Fibroblast of lung (primary cell): ENCODE data around the gene MAGEL2. TPM values are rescaled to one million over a fixed set of nuclear protein-coding genes. Genes with fewer than 3 reads are reported as not detected.
"Not testable (repeated sequence)": the region's sequence is repeated elsewhere in the genome, so short reads cannot be mapped to it uniquely, and the experiment has no call there.

ENCODE experiments used
- DNase-seq, 2 donors: peaks; one replicate each; pipeline versions ENCODE4 v3.0.0 to v3.0.0-alpha.2; 2010; ENCODE audit warnings: low read depth in 2 of 2
- H2AFZ ChIP-seq: 2 replicates; pipeline ENCODE4 v1.5.1; 2012; ENCODE audit warnings: low read length, control low read depth, inconsistent platforms
- H3K27ac ChIP-seq: 2 replicates; pipeline ENCODE4 v1.5.1; 2011; ENCODE audit warnings: low read length, control low read depth; ENCODE audit not compliant: insufficient read depth
- H3K27me3 ChIP-seq: 2 replicates; pipeline ENCODE4 v1.5.1; 2011; ENCODE audit warnings: mild to moderate bottlenecking, low read length; ENCODE audit not compliant: control insufficient read depth, insufficient read depth
- H3K36me3 ChIP-seq: 2 replicates; pipeline ENCODE4 v1.5.1; 2011; ENCODE audit warnings: low read length; ENCODE audit not compliant: control insufficient read depth, insufficient read depth
- H3K4me1 ChIP-seq: 2 replicates; pipeline ENCODE4 v1.5.1; 2011; ENCODE audit warnings: low read length; ENCODE audit not compliant: control insufficient read depth, insufficient read depth; ENCODE audit errors: extremely low read depth
- H3K4me2 ChIP-seq: 2 replicates; pipeline ENCODE4 v1.5.1; 2011; ENCODE audit warnings: low read length, control low read depth; ENCODE audit not compliant: insufficient read depth; ENCODE audit errors: extremely low read depth
- H3K4me3 ChIP-seq, 4 experiments: fragments of 200-600 bp in 1 of 4; sonication (generic) in 1 of 4; replicated peaks in 1 of 4; 2 replicates each; pipeline ENCODE4 v1.5.1; 2011 to 2016; ENCODE audit warnings: low read length in 4 of 4, low read depth in 3 of 4, mild to moderate bottlenecking in 3 of 4, control low read depth in 2 of 4, inconsistent platforms in 1 of 4, mixed read lengths in 1 of 4; ENCODE audit not compliant: insufficient read depth in 1 of 4; ENCODE audit errors: control extremely low read depth in 1 of 4
- H3K79me2 ChIP-seq: 2 replicates; pipeline ENCODE4 v1.5.1; 2012; ENCODE audit warnings: mild to moderate bottlenecking, low read length, inconsistent platforms; ENCODE audit not compliant: control insufficient read depth, insufficient read depth
- H3K9ac ChIP-seq: 2 replicates; pipeline ENCODE4 v1.5.1; 2011; ENCODE audit warnings: mild to moderate bottlenecking, low read length, control low read depth; ENCODE audit not compliant: insufficient read depth
- H3K9me3 ChIP-seq: 2 replicates; pipeline ENCODE4 v1.5.1; 2012; ENCODE audit warnings: low read depth, low read length; ENCODE audit not compliant: control insufficient read depth, insufficient read depth
- H4K20me1 ChIP-seq: 2 replicates; pipeline ENCODE4 v1.5.1; 2011; ENCODE audit warnings: low read length; ENCODE audit not compliant: control insufficient read depth, insufficient read depth; ENCODE audit errors: extremely low read depth
- CTCF ChIP-seq, 2 donors: IDR thresholded peaks in 1 of 2; conservative IDR thresholded peaks in 1 of 2; 1 replicate in 1 of 2; 2 replicates in 1 of 2; pipeline ENCODE4 v1.5.1; 2011 to 2012; ENCODE audit warnings: low read length in 2 of 2, control low read depth in 1 of 2, inconsistent platforms in 1 of 2, low read depth in 1 of 2, mild to moderate bottlenecking in 1 of 2
- EZH2 ChIP-seq: IDR thresholded peaks from 2 replicates; pipeline ENCODE4 v1.5.1; 2012; ENCODE audit warnings: low read length, control low read depth, mild to moderate bottlenecking; ENCODE audit errors: missing control alignments
- polyA plus RNA-seq, 2 donors: library from polyadenylated mRNA; depleted of rRNA in 1 of 2; stranded (reverse) in 1 of 2; unstranded in 1 of 2; fragments of >200 nt; gene quantifications; 2 replicates each; pipeline ENCODE4 v1.2.1, GENCODE V29; 2011 to 2012; ENCODE audit warnings: missing spikeins in 1 of 2
- total RNA-seq: library from RNA; depleted of rRNA; stranded (reverse); fragments of >200 nt; gene quantifications from 2 replicates; pipeline ENCODE4 v1.2.1, GENCODE V29; 2014

Gene MAGEL2
- total and polyA plus RNA-seq, 2 donors (not counting 1 experiment from before 2014, with no cell fraction given), result under 0.01 TPM; not detected in 1

DNA sequence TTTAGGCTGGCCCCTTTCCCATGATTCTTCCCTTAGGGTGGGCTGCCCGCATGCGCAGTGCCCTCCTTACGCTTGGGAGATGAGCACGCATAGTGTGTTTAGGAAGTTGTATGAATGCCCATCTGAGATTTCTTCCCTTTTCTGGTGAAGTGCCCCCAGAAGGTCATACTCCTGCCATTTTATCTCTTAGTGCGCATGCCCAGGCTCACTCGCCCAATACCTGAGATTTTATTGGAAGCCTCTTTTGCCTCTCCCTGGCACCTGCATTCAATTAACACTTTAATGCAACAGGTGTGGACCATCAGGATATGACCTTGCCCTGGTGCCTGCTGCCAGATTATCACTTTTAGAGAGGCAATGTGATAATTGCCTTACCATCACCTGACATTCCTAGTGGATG, 45.5 kb downstream of the MAGEL2 start:
- H3K27ac ChIP-seq, result no peak overlapping the region
- TF ChIP-seq CTCF (conservative IDR thresholded peaks at IDR 0.05 in 1 of 2, IDR thresholded peaks at IDR 0.05 in 1 of 2; ENCODE audit: low read depth in 1 of 2, low read length in 2 of 2) (no peak), EZH2 (no peak)
- H3K79me2 ChIP-seq, result no peaks in the 10 kb centered on the region
- H2AFZ ChIP-seq, result no peak overlapping the region
- no peaks in the 10 kb centered on the region for H3K4me1 ChIP-seq
- H3K4me2 ChIP-seq, result no peak overlapping the region
- H3K27me3 ChIP-seq, result no peaks in the 10 kb centered on the region
- H4K20me1 ChIP-seq, result no peaks in the 10 kb centered on the region
- no peak overlapping the region for H3K9ac ChIP-seq
- no peaks in the 10 kb centered on the region for H3K9me3 ChIP-seq
- H3K4me3 ChIP-seq, result no peak overlapping the region
- H3K36me3 ChIP-seq, result no peaks in the 10 kb centered on the region
- no peak for DNase-seq

DNA sequence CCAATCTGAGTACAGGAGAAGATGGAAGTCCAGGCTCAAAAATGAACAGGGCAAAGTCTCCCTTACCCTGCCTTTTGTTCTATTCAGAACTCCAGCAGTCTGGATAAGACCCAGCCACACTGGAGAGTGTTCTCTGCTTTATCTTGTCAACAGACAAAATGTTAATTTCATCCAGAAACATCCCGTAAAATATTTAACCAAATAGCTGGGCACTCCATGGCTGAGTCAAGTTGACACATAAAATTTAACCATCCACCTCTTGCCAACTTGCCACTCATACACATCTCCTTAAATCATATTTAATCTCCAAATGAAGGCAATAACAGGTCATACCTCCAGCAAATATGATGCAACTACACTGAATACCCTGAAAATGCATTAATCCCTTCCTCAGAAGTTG, 48.6 kb downstream of the MAGEL2 start:
- no peak for TF ChIP-seq CTCF (conservative IDR thresholded peaks at IDR 0.05 in 1 of 2, IDR thresholded peaks at IDR 0.05 in 1 of 2; ENCODE audit: low read depth in 1 of 2, low read length in 2 of 2)
- TF ChIP-seq EZH2, result no peak

DNA sequence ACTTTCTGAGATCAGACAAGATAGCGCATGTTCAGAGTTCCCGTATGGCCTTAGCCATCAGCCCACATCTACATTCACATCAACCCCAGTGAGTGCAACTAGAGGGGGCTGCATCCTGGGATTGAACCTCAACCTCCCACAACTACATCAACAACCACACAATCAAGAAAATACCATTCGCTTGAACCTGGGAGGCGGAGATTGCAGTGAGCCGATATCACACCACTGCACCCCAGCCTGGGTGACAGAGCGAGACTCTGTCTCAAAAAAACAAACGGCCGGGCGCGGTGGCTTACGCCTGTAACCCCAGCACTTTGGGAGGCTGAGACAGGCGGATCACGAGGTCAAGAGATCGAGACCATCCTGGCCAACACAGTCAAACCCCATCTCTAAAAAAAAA, 50.4 kb downstream of the MAGEL2 start:
- not testable (repeated sequence) for H3K4me1 ChIP-seq

More for the DNA sequence above, 48.6 kb downstream of the MAGEL2 start:
- Histone ChIP-seq H2AFZ (no peak overlapping the region), H3K36me3 (no peaks in the 10 kb centered on the region), H3K79me2 (no peaks in the 10 kb centered on the region), H3K4me2 (no peak overlapping the region), H3K27me3 (no peaks in the 10 kb centered on the region), H3K4me3 (no peak overlapping the region), H3K9me3 (no peaks in the 10 kb centered on the region), H3K4me1 (no peaks in the 10 kb centered on the region), H3K9ac (no peak overlapping the region), H4K20me1 (no peaks in the 10 kb centered on the region), H3K27ac (no peak overlapping the region)
- DNase-seq, result no peak

More for the DNA sequence above, 50.4 kb downstream of the MAGEL2 start:
- not testable (repeated sequence) for H2AFZ ChIP-seq, H3K79me2 ChIP-seq, H3K27me3 ChIP-seq, H4K20me1 ChIP-seq, DNase-seq, H3K36me3 ChIP-seq, H3K9me3 ChIP-seq, H3K4me2 ChIP-seq, H3K4me3 ChIP-seq, H3K27ac ChIP-seq, H3K9ac ChIP-seq
